Daoy (cell line): ENCODE data around the gene FRMPD4. TPM values are rescaled to one million over a fixed set of nuclear protein-coding genes. Genes with fewer than 3 reads are reported as not detected.

ENCODE experiments used
- DNase-seq: peaks from one replicate; pipeline ENCODE4 v3.0.0-alpha.2; 2015; ENCODE audit warnings: low read depth
- total RNA-seq: library from RNA; depleted of rRNA; stranded (reverse); fragments of >200 nt; shearing (Covaris generic); gene quantifications from 2 replicates; pipeline ENCODE4 v1.2.3, GENCODE V29; 2014

Gene FRMPD4
- total RNA-seq, 1 experiment from 2014 or later = not detected

DNA sequence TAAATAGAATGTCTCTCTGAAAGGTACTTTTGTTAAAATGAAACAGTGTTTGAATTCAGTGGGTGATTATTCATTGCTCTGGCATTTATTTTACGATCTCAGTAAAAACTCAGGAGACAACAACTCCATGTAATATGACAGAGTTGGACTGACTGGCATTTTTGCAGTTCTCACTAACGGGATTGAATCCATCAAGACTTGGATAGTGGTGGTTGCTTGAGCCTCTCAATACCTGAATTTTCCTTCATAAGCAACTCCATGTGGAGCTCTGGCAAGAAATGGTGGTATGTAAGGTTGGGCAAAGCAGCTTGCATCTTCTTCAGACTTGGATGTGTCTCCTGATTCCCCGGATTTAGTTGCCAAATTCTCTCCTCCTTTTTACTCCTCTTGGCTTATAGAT, 72.7 kb downstream of the FRMPD4 start:
- no peak for DNase-seq

DNA sequence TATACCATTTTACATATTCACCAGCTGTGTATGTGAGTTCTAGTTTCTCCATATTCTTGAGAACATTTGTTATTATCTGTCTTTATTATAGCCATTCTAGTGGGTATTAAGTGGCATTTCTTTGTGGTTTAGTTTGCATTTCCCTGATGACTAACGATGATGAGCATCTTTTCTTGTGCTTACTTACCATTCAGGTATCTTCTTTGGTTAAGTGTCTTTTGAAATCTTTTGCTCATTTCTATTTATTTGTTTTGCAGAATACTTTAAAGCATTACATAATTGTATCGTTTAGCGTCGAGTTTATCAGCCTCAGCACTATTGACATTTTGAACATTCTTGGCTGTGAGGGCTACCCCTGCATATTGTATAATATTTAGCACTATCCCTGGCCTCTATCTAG, 85.4 kb downstream of the FRMPD4 start:
- DNase-seq = no peak

DNA sequence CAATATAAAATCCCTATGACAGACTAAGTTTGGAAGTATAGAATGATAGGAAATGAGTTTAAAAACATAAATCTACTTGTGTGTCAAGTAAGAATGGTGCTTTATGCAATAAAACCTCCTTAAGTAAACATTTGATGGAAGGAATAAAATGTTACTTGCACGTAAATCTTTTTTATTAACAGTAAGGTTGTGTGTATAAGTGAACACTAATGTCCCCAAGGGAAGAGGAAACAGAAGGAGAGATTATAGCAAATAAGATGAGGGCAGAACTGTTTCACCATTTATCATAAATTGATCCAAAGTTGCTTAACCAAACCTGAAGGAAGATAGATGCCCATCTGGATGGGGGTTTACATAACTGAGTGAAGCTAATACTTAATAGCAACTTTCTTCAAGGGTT, 86.8 kb downstream of the FRMPD4 start:
- DNase-seq = no peak

DNA sequence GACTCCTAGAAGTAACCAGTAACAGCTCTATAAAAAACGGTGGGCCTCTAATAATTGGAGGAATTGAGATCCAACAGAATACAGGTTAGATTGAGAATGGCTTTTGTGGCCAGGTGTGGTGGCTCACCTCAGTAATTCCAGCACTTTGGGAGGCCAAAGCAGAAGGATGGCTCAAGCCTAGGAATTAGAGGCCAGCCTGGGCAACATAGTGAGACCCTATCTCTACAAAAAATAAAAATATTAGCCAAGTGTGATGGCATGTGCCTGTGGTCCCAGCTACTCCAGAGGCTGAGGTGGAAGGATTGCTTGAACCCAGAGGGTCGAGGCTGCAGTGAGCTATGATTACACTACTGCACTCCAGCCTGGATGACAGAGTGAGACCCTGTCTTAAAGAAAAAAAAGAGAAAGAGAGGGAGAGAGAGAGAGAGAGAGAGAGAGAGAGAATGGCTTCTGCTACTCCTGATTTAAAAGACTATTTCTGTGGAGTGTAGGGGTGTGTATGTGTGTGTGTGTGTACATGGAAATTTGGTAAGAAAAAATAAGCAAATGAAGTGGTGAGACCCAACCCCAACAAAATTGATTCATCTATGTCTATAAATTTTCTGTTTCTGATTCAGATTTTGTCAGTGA, 89.3 kb downstream of the FRMPD4 start:
- DNase-seq = no peak

DNA sequence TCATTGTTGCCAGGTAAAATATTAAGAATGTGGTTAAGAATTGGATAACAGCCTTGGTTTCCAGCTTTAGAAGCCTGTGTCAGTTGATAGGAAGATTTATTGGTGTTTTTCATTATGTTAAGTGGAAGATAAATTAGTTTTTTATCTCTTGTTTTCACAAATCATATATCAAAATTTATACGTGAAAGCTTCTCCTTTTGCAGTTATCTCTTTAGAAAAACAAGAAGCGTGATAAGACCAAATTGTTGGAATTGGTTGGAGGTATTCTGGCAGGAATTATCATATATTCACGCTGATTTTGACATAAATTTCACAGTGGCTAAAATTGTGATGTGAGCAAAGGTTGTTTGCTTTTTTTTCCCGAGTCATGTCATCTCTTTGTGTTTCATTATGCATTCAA, 90.6 kb downstream of the FRMPD4 start:
- DNase-seq = no peak

DNA sequence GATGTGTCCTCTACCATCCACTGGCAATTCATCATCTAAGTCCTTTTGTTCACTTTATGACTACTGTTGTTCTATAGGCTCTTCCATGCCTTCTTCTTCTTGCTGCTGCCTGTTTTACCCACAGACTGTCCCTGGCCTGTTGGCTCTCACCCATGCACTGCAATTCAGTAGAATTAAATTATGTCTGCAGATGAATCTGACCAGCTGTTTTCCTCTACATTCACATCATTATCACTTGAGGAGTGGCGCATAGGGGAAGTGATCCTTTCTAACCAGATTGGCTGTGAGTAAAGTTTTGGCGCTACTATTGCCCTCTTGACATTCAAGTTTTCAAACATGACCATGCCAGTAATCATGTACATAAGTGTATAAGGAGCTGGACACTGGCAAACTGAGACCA, 91.7 kb downstream of the FRMPD4 start:
- DNase-seq = no peak

DNA sequence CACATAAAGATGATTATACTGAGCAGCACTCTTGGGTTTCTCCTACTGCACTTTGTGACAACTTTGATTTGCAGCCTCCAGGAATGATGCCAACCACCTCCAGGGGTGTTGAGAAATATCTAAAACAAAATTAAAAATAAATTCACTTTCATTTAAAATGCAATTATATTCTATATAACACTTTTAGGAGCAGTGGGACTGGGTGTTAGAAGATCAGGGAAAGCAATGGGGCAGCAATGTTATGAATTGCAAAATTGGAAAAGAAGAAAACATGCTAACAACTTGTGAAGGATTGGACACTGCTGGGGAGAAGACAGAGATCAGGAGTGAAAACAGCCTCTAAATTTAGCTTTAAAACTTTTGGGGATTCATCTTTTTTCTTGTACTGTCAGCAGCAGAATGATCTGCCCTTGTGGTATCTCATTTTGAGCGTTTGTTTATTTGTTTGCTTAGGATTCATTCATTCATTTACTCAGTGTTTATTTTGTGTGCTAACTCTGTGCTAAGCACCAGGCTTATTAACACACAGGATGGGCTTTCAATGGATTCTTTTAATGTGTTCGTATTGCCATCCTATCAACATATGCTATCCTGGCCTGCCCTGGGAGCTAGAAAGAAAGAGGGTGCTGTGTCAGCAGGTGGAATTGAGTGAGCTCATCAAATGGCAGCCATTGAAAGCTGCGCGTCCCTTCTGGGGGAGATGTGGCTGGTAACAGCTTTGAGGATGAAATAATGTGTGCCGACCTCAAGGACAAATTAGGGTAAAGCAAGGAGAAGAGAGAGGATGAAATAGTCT, 96.5 kb downstream of the FRMPD4 start:
- no peak for DNase-seq

DNA sequence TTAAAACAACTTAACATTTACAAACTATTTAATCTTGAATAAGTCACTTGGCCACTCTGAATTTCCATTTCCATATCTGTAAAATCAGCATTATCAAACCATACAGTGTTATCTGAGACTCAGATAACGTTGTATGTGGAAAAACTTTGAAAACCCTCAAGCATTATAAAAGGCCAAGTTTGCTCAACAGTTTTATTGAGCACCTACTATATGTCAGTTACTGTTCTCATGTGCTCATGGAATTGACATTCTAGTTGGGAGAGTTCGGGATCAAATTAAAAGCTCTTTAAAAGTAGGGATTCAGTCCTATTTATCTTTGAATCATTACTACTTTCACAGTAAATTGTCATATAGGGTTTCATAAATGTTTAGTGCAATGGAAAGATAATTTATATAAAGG, 97.9 kb downstream of the FRMPD4 start:
- DNase-seq = no peak

DNA sequence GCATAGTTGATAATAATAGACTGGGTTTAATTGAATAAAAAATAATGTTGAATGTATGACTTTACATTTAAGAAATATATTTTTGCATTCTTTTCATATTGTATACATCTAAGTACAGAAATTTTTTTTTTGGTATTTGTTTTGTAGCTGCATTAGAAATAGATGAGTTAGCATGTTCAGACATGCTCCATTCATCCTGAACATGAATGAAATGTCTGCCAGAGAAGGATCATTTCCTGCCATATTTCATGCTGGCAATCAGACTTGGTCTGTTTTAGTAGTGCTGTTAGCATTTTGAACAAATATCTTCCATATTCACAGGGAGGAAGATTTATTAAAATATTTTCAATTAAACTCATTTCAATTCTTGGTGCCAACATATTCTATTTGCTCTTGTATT, 98.9 kb downstream of the FRMPD4 start:
- DNase-seq = no peak

DNA sequence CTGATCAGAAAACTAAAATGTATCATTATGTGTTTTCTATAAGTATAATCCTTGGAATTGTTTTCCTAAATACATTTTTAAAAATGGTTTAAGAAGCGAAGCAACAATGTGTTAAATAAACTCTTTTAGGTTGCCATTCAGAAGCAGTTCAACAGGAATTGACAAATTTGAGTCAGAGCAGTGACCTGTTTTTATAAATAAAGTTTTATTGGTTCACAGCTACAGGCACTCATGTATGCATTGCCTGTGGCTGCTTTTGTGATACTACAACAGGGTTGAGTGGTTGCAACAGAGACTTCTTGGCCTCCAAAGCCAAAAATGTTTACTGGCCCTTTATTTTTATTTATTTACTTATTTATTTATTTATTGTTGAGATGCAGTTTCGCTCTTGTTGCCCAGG, 99.5 kb downstream of the FRMPD4 start:
- no peak for DNase-seq

DNA sequence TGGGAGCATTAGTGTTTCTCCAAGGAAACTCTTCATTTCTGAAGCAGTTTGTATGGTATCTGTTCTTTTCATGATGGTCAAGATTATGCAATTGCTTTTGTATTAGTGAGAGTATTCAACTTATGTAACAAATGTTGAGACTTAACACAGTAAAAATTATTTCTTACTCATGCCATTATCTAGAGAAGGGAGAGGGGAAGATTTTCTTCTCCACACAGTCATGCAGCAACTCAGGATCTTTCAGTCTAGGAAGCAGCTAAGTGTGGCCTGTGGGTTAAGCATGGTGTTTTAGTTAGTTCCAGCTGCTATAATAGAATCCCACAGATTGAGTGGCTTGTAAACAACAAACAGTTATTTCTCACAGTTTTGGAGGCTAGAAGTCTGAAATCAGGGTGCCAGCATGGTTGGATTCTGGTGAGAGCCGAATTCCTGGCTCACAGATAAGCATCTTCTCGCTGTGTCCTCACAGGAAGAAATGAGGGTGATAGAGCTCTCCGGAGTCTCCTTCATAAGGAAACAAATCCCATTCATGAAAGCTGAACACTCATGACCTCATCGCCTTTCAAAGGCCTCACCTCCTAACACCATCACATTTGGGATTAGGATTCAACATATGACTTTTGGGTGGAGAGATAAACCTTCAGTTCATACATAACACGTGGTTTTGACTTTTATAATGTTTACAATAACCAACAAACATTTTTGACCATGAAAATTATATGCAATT, 101.2 kb downstream of the FRMPD4 start:
- DNase-seq = no peak

DNA sequence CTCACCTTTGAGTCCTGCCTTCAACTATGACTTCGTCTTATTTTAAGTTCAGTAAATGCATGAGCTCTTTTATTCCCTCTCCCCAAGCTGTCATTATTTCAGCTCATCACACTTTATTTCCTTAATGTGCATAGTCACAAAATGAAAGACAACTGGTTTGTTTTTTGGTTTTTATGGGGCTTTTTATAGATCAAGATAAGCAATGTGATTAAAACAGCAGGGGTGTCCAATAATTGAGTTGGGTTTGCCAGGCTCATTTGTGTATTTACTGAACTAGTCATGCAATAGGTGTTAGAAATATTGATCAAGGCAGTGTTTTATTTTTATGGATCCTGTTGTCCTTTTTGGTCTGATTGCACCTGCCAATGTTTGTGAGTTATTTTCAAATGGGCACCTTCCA, 102.2 kb downstream of the FRMPD4 start:
- DNase-seq = no peak

DNA sequence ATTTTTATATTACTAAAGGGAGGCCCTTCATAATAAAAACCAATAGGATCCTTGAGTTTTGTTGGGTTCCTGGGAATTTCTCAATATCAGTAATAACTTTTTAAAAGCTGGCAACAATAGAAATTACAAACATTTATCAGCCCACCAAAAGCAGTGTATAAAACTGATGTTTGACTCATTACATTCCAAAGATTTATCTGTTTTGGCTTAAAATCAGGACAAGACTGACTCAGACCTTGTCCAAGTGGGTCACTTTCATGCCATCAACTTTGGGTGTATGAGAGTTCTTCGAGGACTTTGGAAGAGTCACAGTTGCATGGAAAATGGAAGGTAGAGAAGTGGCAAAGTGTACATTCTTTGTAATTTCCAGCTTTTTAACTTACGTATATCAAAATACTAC, 102.8 kb downstream of the FRMPD4 start:
- no peak for DNase-seq

DNA sequence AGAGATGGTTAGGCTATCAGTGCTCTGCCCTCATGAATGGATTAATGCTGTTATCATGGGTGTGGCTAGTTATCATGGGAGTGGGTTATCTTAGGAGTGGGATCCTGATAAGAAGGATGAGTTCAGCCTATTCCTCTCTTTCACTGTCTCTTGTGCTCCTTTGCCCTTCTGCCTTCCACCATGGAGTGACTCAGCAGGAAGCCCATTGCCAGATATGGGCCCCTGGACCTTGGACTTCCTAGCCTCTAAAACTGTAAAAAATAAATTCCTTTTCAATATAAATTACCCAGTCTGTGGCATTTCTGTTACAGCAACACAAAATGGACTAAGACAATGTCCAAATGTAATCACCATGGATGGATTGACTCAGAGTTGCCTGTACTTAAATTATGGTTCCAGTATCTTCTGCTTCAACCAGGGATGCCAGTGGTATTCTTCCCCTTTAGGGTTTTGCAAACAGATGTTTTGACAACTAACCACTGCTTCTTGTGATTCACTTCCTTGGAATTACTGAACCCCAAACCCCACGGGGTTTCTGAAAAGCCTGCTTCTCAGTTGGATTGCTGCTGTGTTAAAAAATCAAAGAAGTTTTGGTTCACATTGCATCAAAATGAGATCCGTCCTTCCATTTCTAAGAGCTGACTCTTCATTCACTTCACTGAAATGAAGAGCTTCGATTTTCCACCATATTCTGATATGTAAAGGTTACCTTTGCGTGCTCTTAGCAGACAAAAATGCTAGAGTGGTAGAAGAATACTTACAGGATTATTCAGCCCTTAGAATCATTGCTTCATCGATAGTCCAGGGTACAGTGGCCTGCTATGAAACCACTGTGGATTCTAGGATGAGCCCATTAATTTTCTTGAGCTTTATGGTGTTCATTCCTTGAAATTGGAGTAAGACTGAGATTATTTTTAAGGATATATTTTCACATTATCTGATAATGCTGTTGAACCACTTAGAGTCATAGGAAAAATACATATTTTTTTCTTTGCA, 107.7 kb downstream of the FRMPD4 start:
- DNase-seq = no peak

DNA sequence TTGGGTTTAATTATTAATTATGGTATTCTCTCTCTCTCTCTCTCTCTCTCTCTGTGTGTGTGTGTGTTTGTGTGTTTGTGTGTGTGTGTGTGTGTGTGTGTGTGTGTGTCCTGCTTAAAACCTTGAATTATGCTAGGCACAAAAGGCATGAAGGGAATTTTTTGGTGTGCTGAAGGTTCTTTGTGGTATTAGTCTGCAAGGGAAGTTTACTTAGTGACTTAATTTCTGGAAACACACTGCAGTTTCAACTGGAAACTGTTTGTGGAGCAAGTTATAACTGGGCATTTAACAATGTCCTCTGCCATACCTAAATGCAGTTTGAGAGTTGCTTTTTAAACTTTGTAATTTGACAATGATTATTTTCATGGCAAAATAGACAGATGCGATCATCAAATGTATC, 111.7 kb downstream of the FRMPD4 start:
- DNase-seq = no peak

DNA sequence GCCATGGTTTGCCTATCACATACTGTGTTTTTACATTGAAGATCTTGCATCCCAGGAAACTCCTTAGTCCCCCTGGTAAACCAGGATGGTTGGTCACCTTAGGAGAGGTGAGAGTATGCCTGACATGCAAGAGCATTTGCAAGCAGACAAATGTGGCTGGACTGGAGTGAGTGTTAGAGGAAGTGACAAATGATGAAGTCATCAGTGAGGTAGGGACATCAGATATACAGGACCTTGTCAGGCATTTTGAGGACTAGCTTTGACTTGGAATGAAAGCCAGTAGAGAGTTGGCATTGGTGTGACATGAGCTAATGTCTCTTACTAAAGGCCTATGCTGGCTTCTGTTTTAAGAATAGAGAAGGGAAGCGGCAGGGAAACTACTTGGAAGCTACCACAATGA, 124.9 kb downstream of the FRMPD4 start:
- no peak for DNase-seq

DNA sequence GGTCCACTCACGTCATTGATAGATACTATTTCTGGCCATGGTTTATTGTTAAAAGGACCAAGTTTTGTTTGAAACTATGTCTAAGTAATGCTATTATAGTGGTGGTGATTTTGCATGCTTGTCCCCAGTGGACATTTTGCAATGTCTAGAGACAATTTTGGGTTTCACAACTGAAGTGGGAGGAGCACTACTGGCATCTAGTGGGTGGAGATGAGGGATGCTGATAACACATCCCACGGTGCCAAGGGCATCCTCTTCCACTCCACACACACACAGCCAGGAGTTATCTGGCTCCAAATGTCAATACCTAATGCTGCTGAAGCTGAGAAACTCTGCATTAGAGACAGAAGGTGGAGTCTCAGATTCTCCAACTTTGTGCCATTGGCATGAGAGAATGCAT, 131.2 kb downstream of the FRMPD4 start:
- DNase-seq = no peak

DNA sequence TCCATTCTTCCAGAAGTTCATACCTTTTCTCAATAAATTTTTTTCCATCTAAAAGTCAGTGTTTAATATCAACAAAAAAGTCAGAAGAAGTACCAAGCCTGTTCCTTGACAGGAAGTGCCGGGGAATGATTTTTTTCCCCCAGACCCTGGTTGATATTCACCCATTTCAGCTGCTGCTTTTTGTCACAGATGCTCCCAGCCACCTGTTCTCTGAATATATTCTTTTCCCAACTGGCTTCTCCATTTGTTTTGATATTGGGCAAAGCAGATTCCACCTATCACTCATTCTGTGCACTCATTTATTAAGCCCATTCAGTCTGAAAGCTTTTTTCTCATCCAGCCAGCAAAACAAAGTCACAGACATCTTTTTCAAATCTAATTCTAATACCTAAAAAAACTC, 139.9 kb downstream of the FRMPD4 start:
- DNase-seq = no peak

DNA sequence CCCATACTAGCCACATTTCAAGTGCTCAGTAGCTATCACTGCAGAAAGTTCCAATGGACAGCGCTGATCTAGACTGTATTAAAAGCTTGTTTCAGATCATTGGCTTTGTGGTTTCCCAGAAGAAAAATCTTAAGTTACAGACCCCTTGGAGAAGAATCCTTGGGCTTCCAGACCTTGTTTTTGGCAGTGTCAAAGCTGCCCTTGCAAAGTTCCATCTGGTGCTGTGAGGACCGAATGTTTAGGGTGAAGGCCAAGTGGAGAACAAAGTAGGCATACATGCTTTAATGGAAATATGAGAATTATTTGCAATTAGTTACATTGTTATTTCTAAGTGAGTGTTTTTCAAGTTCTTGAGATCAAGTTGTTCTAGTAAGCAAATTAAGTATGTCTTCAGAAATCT, 144.7 kb downstream of the FRMPD4 start:
- DNase-seq = no peak

DNA sequence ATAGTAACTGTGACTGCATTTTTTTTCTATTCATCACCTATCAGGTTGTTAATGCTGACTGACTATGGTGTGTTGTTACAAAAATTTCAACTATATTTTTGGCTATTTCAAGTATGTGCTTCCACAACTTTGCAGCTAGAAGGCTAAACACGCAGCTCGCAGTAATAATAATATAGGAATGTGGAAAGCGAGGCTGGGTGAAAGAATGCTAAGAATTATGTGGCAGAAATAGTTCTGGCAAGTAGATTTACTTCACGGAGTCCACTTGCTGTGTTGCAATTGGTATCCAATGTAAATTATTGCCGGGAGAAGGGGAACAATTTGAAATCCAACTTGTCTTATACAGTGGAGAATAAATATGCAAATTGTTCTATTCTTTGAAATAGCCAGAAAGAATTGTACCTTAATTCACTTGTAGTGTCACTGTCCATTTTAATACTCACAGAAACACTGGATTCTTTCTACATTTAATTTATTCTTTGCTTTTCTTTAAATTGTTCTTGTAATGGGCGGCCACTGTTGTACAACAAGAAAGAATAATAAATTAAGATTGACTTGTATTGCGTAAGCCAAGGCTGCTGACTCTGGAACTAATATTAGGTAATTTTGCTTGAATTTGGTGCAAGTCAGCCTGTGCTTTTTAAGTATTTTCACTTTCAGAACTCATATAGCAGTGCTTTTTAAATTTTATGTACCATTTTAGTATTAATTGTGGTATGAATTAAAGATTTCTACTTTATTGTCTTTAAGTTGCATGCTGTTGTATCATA, 154.9 kb downstream of the FRMPD4 start:
- DNase-seq = no peak

DNA sequence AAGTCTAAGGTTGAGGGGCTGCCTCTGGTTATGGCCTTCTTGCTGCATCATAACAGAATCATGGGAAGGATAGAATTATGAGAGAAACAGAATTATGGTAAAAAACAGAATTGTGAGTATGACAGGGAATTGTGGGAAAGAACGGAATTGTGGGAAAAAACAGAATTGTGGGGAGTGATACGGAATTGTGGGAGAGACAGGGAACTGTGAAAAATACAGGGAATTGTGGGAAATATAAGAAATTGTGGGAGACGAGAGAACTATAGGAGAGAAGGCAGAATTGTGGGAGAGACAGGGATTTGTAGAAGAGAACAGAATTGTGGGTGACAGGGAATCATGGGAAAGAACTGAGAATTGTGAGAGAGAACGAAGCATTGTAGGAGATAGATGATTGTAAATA, 159.1 kb downstream of the FRMPD4 start:
- DNase-seq = no peak
